Measurements from ENCODE around the gene PAPLN. TPM values are rescaled to one million over a fixed set of nuclear protein-coding genes. Genes with fewer than 3 reads are reported as not detected.
"Not testable (repeated sequence)": the region's sequence is repeated elsewhere in the genome, so short reads cannot be mapped to it uniquely, and the experiment has no call there.

Gene PAPLN
- 1 to 10 TPM; 5.1 to 6.7 TPM for total RNA-seq

- Histone ChIP-seq H3K27me3 (peaks cover 0 to 8% of the 10 kb centered on the region in 2 donors), H3K36me3 (no peaks in the 10 kb centered on the region), H3K9me3 (no peaks in the 10 kb centered on the region), H3K4me3 (peak within 1 kb of the TSS; percentile 47 to 55), H3K4me1 (peaks cover 0 to 55% of the 10 kb centered on the region in 2 donors), H3K27ac (peak within 1 kb of the TSS; percentile 16 to 23)
- TF ChIP-seq CTCF (IDR thresholded peaks at IDR 0.05), result no peak
- DNase-seq (ENCODE audit: low spot score), result no peak
Measured at GRCh38 chr14:73237219-73237785, at the start of gene PAPLN. TSS of gene PAPLN (plus strand) at chr14:73237506. CDS start at chr14:73239779, 2,273 bp downstream.

GRCh38 chr14:73188501-73188911 is 48.8 kb upstream of the PAPLN start:
- H3K9me3 ChIP-seq, result no peaks in the 10 kb centered on the region
- no peak for TF ChIP-seq CTCF (IDR thresholded peaks at IDR 0.05)
- H3K4me1 ChIP-seq, result no peaks in the 10 kb centered on the region
- peaks cover 37% of the 10 kb centered on the region for H3K36me3 ChIP-seq
- no peak for DNase-seq (ENCODE audit: low spot score)
- H3K27me3 ChIP-seq, result no peaks in the 10 kb centered on the region
- no peak overlapping the region for H3K27ac ChIP-seq
- no peak overlapping the region for H3K4me3 ChIP-seq

DNA sequence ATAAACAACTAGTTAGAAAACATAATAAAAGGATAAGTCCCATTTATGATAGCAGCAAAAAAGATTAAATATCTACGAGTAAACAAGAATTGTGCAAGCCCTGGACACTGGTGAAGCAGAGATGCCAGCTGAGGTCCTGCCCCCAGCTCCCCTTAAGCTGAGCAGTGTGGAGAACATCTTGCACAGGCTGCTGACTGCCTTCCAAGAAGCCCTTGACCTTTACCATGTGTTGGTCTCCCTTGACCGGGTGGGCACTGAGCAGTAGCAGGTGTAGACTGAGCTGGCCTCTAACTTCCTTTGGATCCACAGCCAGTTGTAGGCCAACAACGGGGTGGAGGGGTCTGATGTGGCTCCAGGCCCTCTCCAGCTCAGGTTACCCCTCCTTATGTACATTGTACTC is 47.7 kb upstream of the PAPLN start:
- DNase-seq (ENCODE audit: low spot score), result no peak
- no peaks in the 10 kb centered on the region for H3K4me1 ChIP-seq
- H3K36me3 ChIP-seq, result peaks cover 49% of the 10 kb centered on the region
- no peak for TF ChIP-seq CTCF (IDR thresholded peaks at IDR 0.05)
- H3K9me3 ChIP-seq, result no peaks in the 10 kb centered on the region
- no peak overlapping the region for H3K4me3 ChIP-seq
- no peak overlapping the region for H3K27ac ChIP-seq
- no peaks in the 10 kb centered on the region for H3K27me3 ChIP-seq

DNA sequence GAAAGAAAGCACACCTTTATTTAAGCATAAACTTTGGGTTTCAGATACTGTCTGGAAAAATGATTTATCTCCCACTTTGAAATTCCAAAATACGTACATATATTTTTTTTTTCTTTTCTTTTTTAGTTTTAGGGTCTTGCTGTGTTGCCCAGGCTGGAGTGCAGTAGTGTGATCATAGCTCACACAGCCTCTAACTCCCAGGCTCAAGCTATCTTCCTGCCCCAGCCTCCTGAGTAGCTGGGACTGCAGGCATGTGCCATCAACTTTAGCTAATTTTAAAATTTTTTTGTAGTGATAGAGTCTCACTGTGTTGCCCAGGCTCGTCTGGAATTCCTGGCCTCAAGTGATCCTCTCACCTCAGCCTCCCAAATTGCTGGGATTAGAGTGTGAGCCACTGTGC is 45.9 kb upstream of the PAPLN start:
- Histone ChIP-seq H3K36me3 (peaks cover 59% of the 10 kb centered on the region), H3K27ac (no peak overlapping the region), H3K4me1 (no peaks in the 10 kb centered on the region), H3K27me3 (no peaks in the 10 kb centered on the region), H3K9me3 (no peaks in the 10 kb centered on the region), H3K4me3 (no peak overlapping the region)
- DNase-seq (ENCODE audit: low spot score), result no peak
- TF ChIP-seq CTCF (IDR thresholded peaks at IDR 0.05), result no peak

- H3K36me3 ChIP-seq, result peaks cover 59% of the 10 kb centered on the region
- H3K27ac ChIP-seq; H3K9me3 ChIP-seq; H3K27me3 ChIP-seq; H3K4me3 ChIP-seq; DNase-seq (ENCODE audit: low spot score); H3K4me1 ChIP-seq: not testable (repeated sequence)
Measured at GRCh38 chr14:73194306-73194705, 43.0 kb upstream of the PAPLN start.

DNA sequence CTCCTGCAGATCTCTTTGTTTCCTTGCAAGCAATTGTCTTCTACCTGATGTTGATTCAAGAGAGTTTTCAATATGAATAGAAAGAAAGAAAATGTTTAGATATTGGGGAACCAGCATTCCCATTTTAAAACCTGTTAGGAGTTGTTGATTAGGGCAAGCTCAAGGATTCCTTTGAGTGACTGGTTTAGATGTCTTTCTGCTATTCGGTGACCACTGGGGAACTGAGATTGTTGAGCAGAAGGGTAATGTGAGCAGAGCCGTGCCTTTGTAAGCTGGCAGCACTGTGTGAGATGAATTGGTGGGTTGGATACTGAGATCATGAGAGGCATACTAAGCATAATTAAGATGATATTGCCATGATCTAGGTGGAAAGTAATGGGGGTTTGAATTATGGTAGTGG is 39.1 kb upstream of the PAPLN start:
- Histone ChIP-seq H3K4me1 (no peaks in the 10 kb centered on the region), H3K4me3 (no peak overlapping the region), H3K36me3 (peaks cover 52% of the 10 kb centered on the region), H3K27ac (no peak overlapping the region), H3K27me3 (no peaks in the 10 kb centered on the region), H3K9me3 (no peaks in the 10 kb centered on the region)
- TF ChIP-seq CTCF (IDR thresholded peaks at IDR 0.05), result no peak
- no peak for DNase-seq (ENCODE audit: low spot score)
